Measurements from ENCODE around the gene COLQ.
"Not testable (repeated sequence)": the region's sequence is repeated elsewhere in the genome, so short reads cannot be mapped to it uniquely, and the experiment has no call there.

Gene COLQ

DNA sequence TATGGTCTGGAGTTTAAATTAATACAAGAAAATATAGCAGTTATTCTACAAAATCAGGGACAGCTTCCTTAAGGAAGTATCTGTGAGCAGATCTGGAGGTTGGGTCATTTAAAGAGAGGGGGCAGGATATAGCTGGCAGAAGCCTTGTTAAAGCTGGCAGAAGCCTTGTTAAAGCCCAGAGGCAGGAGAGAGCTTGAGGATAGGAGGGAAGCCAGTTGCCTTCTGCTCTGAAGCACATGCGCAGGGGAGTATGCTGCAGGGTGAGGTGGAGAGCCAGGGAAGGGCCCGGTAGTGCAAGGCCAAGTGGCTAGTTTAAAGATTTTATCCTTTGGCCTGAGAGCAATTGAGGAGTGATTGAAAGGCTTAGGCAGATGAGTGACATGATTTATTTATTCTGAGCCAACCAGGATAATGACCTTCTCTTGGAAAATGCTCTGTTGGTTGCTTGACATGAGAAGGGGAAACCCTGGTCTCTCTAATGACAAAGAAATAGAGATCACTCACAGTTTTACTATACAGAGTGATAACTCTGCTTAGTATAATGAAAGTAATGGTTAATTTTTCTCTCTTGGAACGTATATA is 90.2 kb downstream of the COLQ start:
- H3K36me3 Mint-ChIP-seq = peaks cover 56% of the 10 kb centered on the region
- no peak overlapping the region for H3K4me3 Mint-ChIP-seq
- CTCF ChIA-PET = interaction anchor here (1.0 to 1.5 kb wide), 5 partner anchors 9 to 126 kb away, joined by 3 to 9 read pairs (median 3); no protein-coding TSS in a partner anchor
- H3K27me3 Mint-ChIP-seq = no peaks in the 10 kb centered on the region
- peaks cover 36% of the 10 kb centered on the region for H3K4me1 Mint-ChIP-seq
- H3K27ac Mint-ChIP-seq = no peak overlapping the region
- H3K9me3 Mint-ChIP-seq = peaks cover 2% of the 10 kb centered on the region
- no peak for DNase-seq

DNA sequence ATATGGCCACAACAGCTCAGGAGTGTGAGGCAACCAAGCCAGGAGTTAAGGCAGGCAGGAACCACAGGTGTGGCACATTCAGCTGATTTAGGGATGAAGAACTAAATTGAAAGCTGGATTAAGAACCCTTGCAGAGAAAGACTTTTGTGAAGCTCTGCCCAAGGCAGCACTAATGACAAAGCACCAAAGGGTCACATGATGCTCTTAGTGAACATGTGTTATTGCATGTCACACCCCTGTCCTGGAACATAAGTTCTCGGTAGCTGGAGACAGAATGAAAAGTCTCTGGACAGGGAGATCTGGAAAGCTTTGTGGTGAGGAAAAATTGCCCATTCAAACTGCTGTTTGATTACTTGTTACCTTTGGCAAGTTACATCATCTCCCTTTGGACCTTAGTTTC is 90.9 kb downstream of the COLQ start:
- peaks cover 2% of the 10 kb centered on the region for H3K9me3 Mint-ChIP-seq
- H3K36me3 Mint-ChIP-seq = peaks cover 57% of the 10 kb centered on the region
- no peak for DNase-seq
- H3K4me3 Mint-ChIP-seq = no peak overlapping the region
- no peaks in the 10 kb centered on the region for H3K27me3 Mint-ChIP-seq
- H3K27ac Mint-ChIP-seq = no peak overlapping the region
- CTCF ChIA-PET = interaction anchor here (1.0 to 1.5 kb wide), 6 partner anchors 10 to 127 kb away, joined by 3 to 9 read pairs (median 4); no protein-coding TSS in a partner anchor
- H3K4me1 Mint-ChIP-seq = peaks cover 43% of the 10 kb centered on the region

DNA sequence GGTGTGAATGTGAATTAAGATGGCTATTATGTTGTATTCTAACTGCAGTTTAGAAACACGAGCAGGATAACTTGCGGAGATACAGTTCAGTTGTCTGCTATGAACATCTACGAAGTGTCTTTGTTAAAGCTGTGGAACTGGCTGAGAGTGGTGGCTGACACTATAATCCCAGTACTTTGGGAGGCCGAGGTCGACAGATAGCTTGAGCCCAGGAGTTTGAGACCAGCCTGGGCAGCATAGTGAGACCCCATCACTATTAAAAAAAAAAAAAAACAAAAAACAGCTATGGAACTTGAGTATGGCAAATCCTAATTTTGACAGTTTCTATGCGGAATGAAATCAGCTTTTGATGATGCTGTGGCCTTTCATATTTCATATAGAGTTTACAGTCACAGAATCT is 92.4 kb downstream of the COLQ start:
- DNase-seq = no peak
- H3K27me3 Mint-ChIP-seq = no peaks in the 10 kb centered on the region
- CTCF ChIA-PET = interaction anchor here (0.5 kb wide), 1 partner anchor 367 kb away, joined by 4 read pairs; no protein-coding TSS in a partner anchor

DNA sequence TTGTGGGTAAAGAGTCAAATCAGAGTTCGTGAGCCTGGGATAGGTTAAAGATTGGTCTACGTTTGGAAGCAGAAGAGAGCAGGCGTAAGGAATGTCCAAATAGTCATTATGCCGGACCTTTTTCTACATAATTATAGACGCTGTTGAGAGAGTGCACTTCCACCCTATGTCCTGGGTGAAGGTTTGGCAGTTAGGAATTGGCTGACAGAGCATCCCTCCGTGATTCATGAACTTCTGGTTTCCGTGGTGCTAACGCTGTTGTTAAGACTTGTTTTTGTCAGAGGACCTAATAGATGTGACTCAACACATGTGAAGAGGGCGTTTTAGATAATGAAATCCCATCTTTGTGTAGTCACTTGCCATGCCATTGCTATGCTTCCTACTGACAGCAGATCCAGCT is 93.0 kb downstream of the COLQ start:
- peaks cover 51% of the 10 kb centered on the region for H3K36me3 Mint-ChIP-seq
- CTCF ChIA-PET = interaction anchor here (0.5 kb wide), 1 partner anchor 368 kb away, joined by 4 read pairs; no protein-coding TSS in a partner anchor
- H3K27me3 Mint-ChIP-seq = no peaks in the 10 kb centered on the region

More for the DNA sequence above, 92.4 kb downstream of the COLQ start:
- Mint-ChIP-seq H3K4me3 (peak overlapping the region; percentile 93), H3K4me1 (peaks cover 52% of the 10 kb centered on the region), H3K36me3 (peaks cover 54% of the 10 kb centered on the region), H3K9me3 (peaks cover 2% of the 10 kb centered on the region), H3K27ac (peak overlapping the region; percentile 88)

DNA sequence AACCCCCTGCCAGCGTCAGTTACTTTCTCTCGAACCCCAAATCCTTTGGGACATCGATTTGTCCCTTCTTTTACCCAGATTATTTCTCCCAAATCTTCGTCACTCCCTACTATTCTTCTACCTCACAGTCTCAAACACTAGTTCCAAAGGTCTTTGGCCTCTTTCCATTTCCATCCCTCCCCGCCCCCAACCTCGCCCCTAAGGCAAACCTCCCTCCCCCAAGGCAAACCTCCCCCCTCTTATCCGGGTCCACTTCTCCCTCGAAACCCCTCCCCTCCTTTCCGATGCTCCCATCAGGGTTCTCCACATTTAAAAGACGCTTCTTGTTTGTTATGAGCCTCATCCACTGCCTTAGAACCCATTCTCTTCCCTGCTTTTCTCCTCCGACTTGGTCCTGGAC is 93.5 kb downstream of the COLQ start:
- CTCF ChIA-PET = interaction anchor here (1.3 kb wide), 1 partner anchor 210 kb away, joined by 3 read pairs; no protein-coding TSS in a partner anchor
- H3K27ac Mint-ChIP-seq = peak overlapping the region; percentile 88
- H3K4me3 Mint-ChIP-seq = peak overlapping the region; percentile 93
- peaks cover 49% of the 10 kb centered on the region for H3K36me3 Mint-ChIP-seq
- H3K4me1 Mint-ChIP-seq = peaks cover 50% of the 10 kb centered on the region
- DNase-seq = peak; percentile 25
- H3K27me3 Mint-ChIP-seq = no peaks in the 10 kb centered on the region
- H3K9me3 Mint-ChIP-seq = peaks cover 2% of the 10 kb centered on the region

More for the DNA sequence above, 93.0 kb downstream of the COLQ start:
- peak overlapping the region; percentile 93 for H3K4me3 Mint-ChIP-seq
- DNase-seq = peak; percentile 37
- H3K27ac Mint-ChIP-seq = peak overlapping the region; percentile 88
- H3K4me1 Mint-ChIP-seq = peaks cover 52% of the 10 kb centered on the region
- peaks cover 2% of the 10 kb centered on the region for H3K9me3 Mint-ChIP-seq

DNA sequence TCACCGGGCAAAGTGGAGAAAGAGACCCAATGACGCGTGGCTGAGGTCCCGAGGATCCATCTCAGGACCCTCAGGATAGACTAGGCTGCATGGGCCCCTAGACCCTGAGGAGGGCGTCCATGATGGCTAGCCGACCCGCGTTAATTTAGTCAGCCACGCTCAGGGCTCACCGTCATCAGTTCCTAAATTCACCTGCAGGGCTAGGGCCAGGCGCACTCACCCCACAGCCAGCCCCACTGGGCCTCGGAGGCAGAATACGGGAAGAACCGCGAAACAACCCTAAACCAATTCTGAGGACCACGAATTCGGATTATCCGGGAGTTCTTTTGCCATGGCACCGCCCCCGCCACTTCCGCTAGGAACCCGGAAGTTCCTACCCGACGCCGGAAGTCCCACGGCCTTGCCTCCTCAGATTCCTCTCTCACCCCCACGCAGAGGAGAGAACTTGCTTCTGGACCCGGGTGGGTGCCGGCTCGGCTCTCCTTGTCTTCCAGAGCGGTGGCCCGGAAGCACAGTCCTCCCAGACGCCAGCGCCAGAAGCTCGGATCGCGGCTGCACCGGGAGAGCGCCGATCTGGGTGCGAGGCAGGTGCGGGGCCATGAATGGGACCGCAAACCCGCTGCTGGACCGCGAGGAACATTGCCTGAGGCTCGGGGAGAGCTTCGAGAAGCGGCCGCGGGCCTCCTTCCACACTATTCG is 94.2 kb downstream of the COLQ start, which contains the start of the genes EAF1 and METTL6:
EAF1 (plus strand) TSS at position 417 of the 699 bp plus-strand sequence; CDS start at position 599, 182 bp downstream.
METTL6 (minus strand) TSS at position 363 of the 699 bp plus-strand sequence. CDS start 1,033 bp downstream, outside the sequence.
- no peaks in the 10 kb centered on the region for H3K27me3 Mint-ChIP-seq
- DNase-seq = peak; percentile 91
- H3K4me3 Mint-ChIP-seq = peak within 1 kb of the TSS; percentile 93
- H3K36me3 Mint-ChIP-seq = peaks cover 53% of the 10 kb centered on the region
- H3K9me3 Mint-ChIP-seq = peaks cover 2% of the 10 kb centered on the region
- peak within 1 kb of the TSS; percentile 88 for H3K27ac Mint-ChIP-seq
- H3K4me1 Mint-ChIP-seq = peaks cover 50% of the 10 kb centered on the region
- CTCF ChIA-PET = interaction anchor here (0.7 to 3.0 kb wide), 4 partner anchors 127 to 210 kb away, joined by 3 to 13 read pairs (median 3); no protein-coding TSS in a partner anchor

DNA sequence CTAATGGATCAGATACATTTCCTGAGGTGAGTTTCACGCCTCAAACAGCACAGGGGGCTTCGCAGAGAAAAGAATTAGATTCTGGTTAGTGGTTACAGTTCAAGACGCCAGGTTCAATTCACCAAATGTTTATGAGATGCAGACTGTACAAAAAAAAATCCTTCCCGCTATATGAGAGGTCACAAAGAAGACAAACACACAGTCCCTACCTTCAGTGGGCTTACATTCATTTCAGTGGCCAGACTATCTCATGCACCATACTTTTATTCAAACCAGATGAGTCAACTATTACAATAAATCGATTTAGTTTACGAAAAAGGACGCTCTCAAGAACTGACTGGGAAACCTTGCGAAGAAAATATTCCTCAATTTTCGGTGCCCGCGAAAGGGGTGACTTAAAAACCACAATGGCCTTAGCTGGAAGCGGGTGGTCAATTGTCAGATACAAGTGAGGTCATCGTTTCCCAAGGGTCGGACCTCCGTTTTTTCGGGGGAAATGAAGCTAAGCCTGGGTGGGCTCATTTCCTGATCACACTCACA is 94.9 kb downstream of the COLQ start:
- CTCF ChIA-PET = interaction anchor here (0.7 to 3.0 kb wide), 5 partner anchors 128 to 318 kb away, joined by 3 to 13 read pairs (median 3); no protein-coding TSS in a partner anchor
- Mint-ChIP-seq H3K4me3 (peak overlapping the region; percentile 93), H3K4me1 (peaks cover 50% of the 10 kb centered on the region), H3K27ac (peak overlapping the region; percentile 88), H3K36me3 (peaks cover 48% of the 10 kb centered on the region), H3K27me3 (no peaks in the 10 kb centered on the region), H3K9me3 (peaks cover 2% of the 10 kb centered on the region)
- DNase-seq = no peak

DNA sequence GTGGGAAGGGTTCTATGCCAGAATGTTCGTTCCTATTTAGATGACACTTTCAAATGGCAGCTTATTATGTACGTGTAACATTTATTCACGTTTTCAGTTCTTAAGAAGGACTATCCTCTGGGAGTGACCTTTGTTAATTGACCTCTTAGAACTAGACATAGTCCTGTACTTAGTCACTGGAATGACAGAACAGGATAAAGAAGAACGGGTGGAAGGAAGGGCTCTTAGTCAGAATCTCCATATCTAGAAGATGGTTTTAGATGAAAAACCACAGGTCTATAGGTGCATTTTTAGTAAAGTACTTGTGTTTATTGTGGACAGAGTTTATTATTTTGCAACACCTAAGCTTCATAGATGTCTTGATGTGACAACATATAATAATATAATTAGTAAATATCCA is 100.6 kb downstream of the COLQ start:
- no peak overlapping the region for H3K27ac Mint-ChIP-seq
- CTCF ChIA-PET = no interaction called here
- no peak for DNase-seq

DNA sequence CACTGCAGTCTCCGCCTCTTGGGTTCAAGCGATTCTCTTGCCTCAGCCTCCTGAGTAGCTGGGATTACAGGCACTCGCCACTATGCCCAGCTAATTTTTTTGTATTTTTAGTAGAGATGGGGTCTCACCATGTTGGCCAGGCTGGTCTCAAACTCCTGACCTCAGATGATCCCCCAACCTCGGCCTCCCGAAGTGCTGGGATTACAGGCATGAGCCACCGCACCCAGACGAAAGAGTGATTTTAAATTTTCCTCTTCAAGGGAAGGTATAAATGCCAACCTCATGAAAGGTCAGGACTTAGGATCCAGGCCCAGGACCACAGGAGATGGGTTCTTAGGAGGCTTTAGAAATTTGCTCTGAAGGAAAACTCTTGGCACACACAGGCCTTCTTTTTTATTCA is 110.5 kb downstream of the COLQ start:
- CTCF ChIA-PET, H3K27me3 Mint-ChIP-seq, DNase-seq, H3K4me1 Mint-ChIP-seq, H3K4me3 Mint-ChIP-seq, H3K27ac Mint-ChIP-seq, H3K9me3 Mint-ChIP-seq: not testable (repeated sequence)
- peaks cover 35% of the 10 kb centered on the region for H3K36me3 Mint-ChIP-seq

More for the DNA sequence above, 100.6 kb downstream of the COLQ start:
- no peak overlapping the region for H3K4me3 Mint-ChIP-seq
- no peaks in the 10 kb centered on the region for H3K27me3 Mint-ChIP-seq
- peaks cover 20% of the 10 kb centered on the region for H3K4me1 Mint-ChIP-seq
- no peaks in the 10 kb centered on the region for H3K9me3 Mint-ChIP-seq
- peaks cover 38% of the 10 kb centered on the region for H3K36me3 Mint-ChIP-seq

DNA sequence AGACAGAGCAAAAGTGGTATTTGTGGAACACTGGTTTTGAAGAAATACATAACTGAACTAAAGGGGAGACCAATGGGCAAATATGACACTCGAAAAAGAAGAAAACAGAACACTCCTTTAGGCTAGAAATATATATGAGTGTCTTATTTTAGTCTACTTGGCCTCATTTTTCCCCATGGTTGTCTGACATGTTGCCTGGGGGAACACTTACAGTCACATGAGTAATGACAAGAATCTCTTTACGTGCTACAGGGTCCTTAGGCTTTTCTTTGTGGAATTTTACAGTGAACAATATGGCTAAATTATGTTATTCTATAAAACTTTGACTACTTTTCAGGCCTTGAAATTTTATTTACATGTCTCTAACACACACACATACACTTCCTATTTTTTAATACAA is 111.7 kb downstream of the COLQ start:
- CTCF ChIA-PET = no interaction called here
- peaks cover 23% of the 10 kb centered on the region for H3K36me3 Mint-ChIP-seq
- no peak overlapping the region for H3K4me3 Mint-ChIP-seq
- no peak for DNase-seq
- H3K4me1 Mint-ChIP-seq = no peaks in the 10 kb centered on the region
- H3K9me3 Mint-ChIP-seq = no peaks in the 10 kb centered on the region
- H3K27ac Mint-ChIP-seq = no peak overlapping the region
- no peaks in the 10 kb centered on the region for H3K27me3 Mint-ChIP-seq

DNA sequence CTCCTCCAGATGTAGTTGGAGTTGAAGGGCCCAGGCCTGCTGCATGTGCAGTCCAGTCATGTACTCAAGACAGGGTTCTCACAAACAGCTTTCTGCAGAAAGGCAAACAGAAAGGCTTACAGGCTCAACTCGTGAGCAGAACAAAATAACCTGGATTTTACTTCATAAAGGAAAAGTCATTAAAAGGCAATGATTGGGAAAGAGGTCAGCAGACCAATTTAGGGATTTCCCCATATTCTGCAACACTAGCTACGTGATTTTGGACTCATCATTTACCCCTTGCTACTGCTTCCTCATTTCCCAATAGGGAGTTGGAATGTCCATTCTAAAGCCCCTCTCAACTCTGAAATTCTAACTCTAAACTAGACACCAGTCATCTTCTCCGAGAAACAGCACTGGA is 112.3 kb downstream of the COLQ start:
- Mint-ChIP-seq H3K4me3 (no peak overlapping the region), H3K4me1 (no peaks in the 10 kb centered on the region), H3K27ac (no peak overlapping the region), H3K36me3 (peaks cover 23% of the 10 kb centered on the region), H3K27me3 (no peaks in the 10 kb centered on the region), H3K9me3 (no peaks in the 10 kb centered on the region)
- no peak for DNase-seq
- CTCF ChIA-PET = interaction anchor here (3.1 kb wide), 1 partner anchor 141 kb away, joined by 32 read pairs; no protein-coding TSS in a partner anchor

DNA sequence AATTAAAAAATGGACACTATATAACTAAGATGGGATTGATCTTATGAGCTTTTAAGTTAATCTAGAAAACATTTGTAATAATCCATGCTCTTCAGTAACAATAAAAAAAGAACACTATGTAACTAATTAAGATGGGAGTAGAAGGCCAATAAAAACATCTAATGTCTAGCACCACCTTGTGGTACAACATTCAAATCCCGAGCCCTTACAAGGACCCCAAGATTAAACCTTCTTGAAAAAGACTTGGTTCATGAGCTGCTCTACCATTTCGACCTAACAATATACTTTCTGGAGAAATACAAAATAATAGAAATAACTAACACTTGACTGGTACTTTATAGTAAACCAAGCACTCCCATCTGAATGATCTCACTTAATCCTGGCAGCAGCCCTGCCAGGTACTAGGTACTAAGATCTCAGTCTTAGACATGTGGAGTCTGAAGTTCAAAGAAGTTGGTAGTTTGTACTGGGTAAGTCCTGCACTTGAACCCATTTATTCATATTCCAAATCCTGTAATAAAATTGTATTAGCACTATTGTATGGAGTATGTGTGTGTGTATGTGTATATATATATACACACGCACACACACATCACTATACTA is 116.0 kb downstream of the COLQ start:
- H3K4me3 Mint-ChIP-seq = no peak overlapping the region
- H3K9me3 Mint-ChIP-seq = no peaks in the 10 kb centered on the region
- CTCF ChIA-PET = interaction anchor here (0.6 to 5.1 kb wide), 45 partner anchors 10 to 413 kb away, joined by 3 to 82 read pairs (median 4); no protein-coding TSS in a partner anchor
- peaks cover 4% of the 10 kb centered on the region for H3K36me3 Mint-ChIP-seq
- H3K27me3 Mint-ChIP-seq = no peaks in the 10 kb centered on the region
- DNase-seq = peak; percentile 43
- peaks cover 14% of the 10 kb centered on the region for H3K4me1 Mint-ChIP-seq
- H3K27ac Mint-ChIP-seq = no peak overlapping the region

DNA sequence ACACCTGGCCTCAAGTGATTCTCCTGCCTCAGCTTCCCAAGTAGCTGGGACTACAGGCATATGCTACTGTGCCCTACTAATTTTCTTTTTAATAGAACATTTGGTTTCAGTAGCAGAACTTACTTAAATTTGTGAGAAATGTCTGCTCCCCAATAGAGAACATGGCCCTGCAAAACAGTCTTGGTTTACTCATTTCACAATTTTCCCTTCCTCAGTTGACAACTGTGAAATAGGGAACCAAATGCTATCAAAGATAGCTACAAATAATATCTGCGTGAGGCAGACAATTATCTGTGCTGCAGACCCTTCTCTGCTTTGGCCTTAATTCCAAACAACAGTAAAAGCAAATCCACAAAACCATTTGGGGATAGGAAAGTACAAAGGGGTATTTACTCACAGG is 116.7 kb downstream of the COLQ start:
- Mint-ChIP-seq H3K36me3 (peaks cover 1% of the 10 kb centered on the region), H3K4me1 (peaks cover 22% of the 10 kb centered on the region), H3K9me3 (no peaks in the 10 kb centered on the region), H3K27me3 (no peaks in the 10 kb centered on the region), H3K27ac (no peak overlapping the region), H3K4me3 (no peak overlapping the region)
- CTCF ChIA-PET = interaction anchor here (0.7 to 5.1 kb wide), 42 partner anchors 11 to 414 kb away, joined by 3 to 82 read pairs (median 4); no protein-coding TSS in a partner anchor
- DNase-seq = no peak

Measured in activated naive CD4-positive, alpha-beta T cell treated with anti-CD3 and anti-CD28 coated beads, Interleukin-2, amount 10 ng/mL, durations not matched to agents 7 days and 5 days (primary cell).